HepG2 (cell line): ENCODE measurements around the gene PKMYT1. TPM values are rescaled to one million over a fixed set of nuclear protein-coding genes. Genes with fewer than 3 reads are reported as not detected.

Experiments
- AGO1 ChIP-seq: fragments of 200-400 bp; formaldehyde crosslinking; IDR thresholded peaks from 2 replicates; pipeline ENCODE4 v1.6.1; 2017; ENCODE audit warnings: mild to moderate bottlenecking, low read depth, low read length, moderate library complexity; ENCODE audit not compliant: poor library complexity, severe bottlenecking
- ASH2L ChIP-seq: fragments of 300-600, 200-600 bp; sonication (generic); IDR thresholded peaks from 2 replicates; pipeline ENCODE4 v1.7.0; 2017; ENCODE audit warnings: low read depth, mild to moderate bottlenecking, moderate library complexity, mixed read lengths, low read length; ENCODE audit not compliant: insufficient read length
- CREBL2 ChIP-seq: sonication (generic); formaldehyde crosslinking; IDR thresholded peaks from 2 replicates; pipeline ENCODE4 v1.8.1; 2023; ENCODE audit warnings: missing genetic modification reagents, mild to moderate bottlenecking, borderline replicate concordance
- CSRNP1 ChIP-seq: sonication (generic); formaldehyde crosslinking; IDR thresholded peaks from 2 replicates; pipeline ENCODE4 v1.8.1; 2023; ENCODE audit warnings: mild to moderate bottlenecking, missing genetic modification reagents
- CTCF ChIP-seq: sonication (generic); formaldehyde crosslinking; IDR thresholded peaks from 2 replicates; pipeline ENCODE4 v1.5.0; 2020; ENCODE audit warnings: mild to moderate bottlenecking, missing genetic modification reagents, moderate library complexity
- DNMT3B ChIP-seq: conservative IDR thresholded peaks from 2 replicates; pipeline ENCODE4 v1.6.1; 2016; ENCODE audit warnings: missing biosample characterization, control low read depth
- EED ChIP-seq: sonication (generic); formaldehyde crosslinking; IDR thresholded peaks from 2 replicates; pipeline ENCODE4 v1.5.0; 2020; ENCODE audit warnings: mild to moderate bottlenecking, missing genetic modification reagents
- FOXK2 ChIP-seq: fragments of 450-650 bp; IDR thresholded peaks from 2 replicates; pipeline ENCODE4 v1.6.1; 2016
- HNF1B ChIP-seq: sonication (generic); formaldehyde crosslinking; IDR thresholded peaks from 2 replicates; pipeline ENCODE4 v1.5.1; 2020; ENCODE audit warnings: mild to moderate bottlenecking, moderate library complexity, missing genetic modification reagents
- HNRNPL ChIP-seq: fragments of 200-400 bp; formaldehyde crosslinking; IDR thresholded peaks from 2 replicates; pipeline ENCODE4 v1.6.1; 2017; ENCODE audit warnings: mild to moderate bottlenecking, low read depth, low read length
- JUND ChIP-seq: sonication (generic); formaldehyde crosslinking; IDR thresholded peaks from 2 replicates; pipeline ENCODE4 v1.8.0; 2022; ENCODE audit warnings: mild to moderate bottlenecking, missing genetic modification reagents
- PCBP2 ChIP-seq: fragments of 200-400 bp; formaldehyde crosslinking; optimal IDR thresholded peaks from 2 replicates; pipeline ENCODE3; 2018; ENCODE audit warnings: low read length, low read depth; ENCODE audit not compliant: poor library complexity, severe bottlenecking
- SSRP1 ChIP-seq: IDR thresholded peaks from 2 replicates; pipeline ENCODE4 v1.6.1; 2016; ENCODE audit warnings: control low read depth
- THAP11 ChIP-seq: IDR thresholded peaks from 2 replicates; pipeline ENCODE4 v1.6.1; 2016; ENCODE audit warnings: missing biosample characterization, missing genetic modification reagents
- THAP7 ChIP-seq: sonication (generic); formaldehyde crosslinking; IDR thresholded peaks from 2 replicates; pipeline ENCODE4 v1.8.1; 2023; ENCODE audit warnings: mild to moderate bottlenecking, missing genetic modification reagents
- ZFY ChIP-seq: sonication (generic); formaldehyde crosslinking; IDR thresholded peaks from 2 replicates; pipeline ENCODE4 v1.4.0; 2020; ENCODE audit warnings: missing genetic modification reagents
- ZNF646 ChIP-seq: sonication (generic); formaldehyde crosslinking; IDR thresholded peaks from 2 replicates; pipeline ENCODE4 v1.9.0; 2021; ENCODE audit warnings: mild to moderate bottlenecking, missing genetic modification reagents
- polyA plus RNA-seq, 8 experiments: library from polyadenylated mRNA; depleted of rRNA in 3 of 8; stranded (reverse) in 7 of 8; unstranded in 1 of 8; fragments of >200 nt; fragmentation: Illumina TruSeq in 4 of 8; extraction: Trizol in 4 of 8; gene quantifications; 2 replicates each; pipeline versions ENCODE4 v1.2.1 to v1.2.3, GENCODE V29; 2011 to 2016; ENCODE audit warnings: low read depth in 4 of 8, missing spikeins in 1 of 8, mixed read lengths in 1 of 8; ENCODE audit not compliant: insufficient read depth in 1 of 8
- total RNA-seq, 5 experiments: library from RNA; depleted of rRNA; stranded (reverse); fragments of >200 nt; fragmentation: Illumina TruSeq; extraction: Trizol; gene quantifications; 2 replicates each; pipeline ENCODE4 v1.2.3, GENCODE V29; 2016; ENCODE audit warnings: low read depth in 1 of 5

PKMYT1 gene
- total and polyA plus RNA-seq, 2 of the 13 experiments (the other 11 are each of a cell fraction or from before 2014, with no cell fraction given), result 7.0 to 27.8 TPM

- TF ChIP-seq ASH2L (no peak), CSRNP1 (CRISPR knock-in tag) (0 out of 2 replicates have a peak, but pooled peaks have one; percentile 37), AGO1 (no peak), HNRNPL (peak; percentile 69), FOXK2 (no peak), PCBP2 (no peak), EED (CRISPR knock-in tag) (no peak), JUND (CRISPR knock-in tag) (no peak), SSRP1 (no peak), THAP11 (CRISPR knock-in tag) (peak; percentile 57; the same call in 1 of the 2 replicates), ZFY (CRISPR knock-in tag) (no peak), CTCF (peak; percentile 73), HNF1B (no peak), THAP7 (CRISPR knock-in tag) (no peak), ZNF646 (CRISPR knock-in tag) (no peak), DNMT3B (CRISPR knock-in tag) (no peak), CREBL2 (CRISPR knock-in tag) (no peak)
Observed at GRCh38 chr16:3017794-3018506, 37.7 kb upstream of the PKMYT1 start, which contains the start of gene CLDN6 (continued).
